Measurements from ENCODE around the gene MUC22. TPM values are rescaled to one million over a fixed set of nuclear protein-coding genes. Genes with fewer than 3 reads are reported as not detected.
A peak's percentile ranks its signal among the peaks of the same experiment; 100 is the strongest.
"Not testable (repeated sequence)": the region's sequence is repeated elsewhere in the genome, so short reads cannot be mapped to it uniquely, and the experiment has no call there.

The MUC22 gene
- total and polyA plus RNA-seq, 5 donors from 2014 or later: not detected

GRCh38 chr6:30998785-30999184, 11.5 kb upstream of the MUC22 start:
- Mint-ChIP-seq H3K27ac (no peak overlapping the region), H3K4me1 (peaks cover 0 to 6% (median 3%) of the 10 kb centered on the region in 4 donors), H3K27me3 (peaks cover 6% of the 10 kb centered on the region), H3K9me3 (peaks cover 0 to 4% (median 0%) of the 10 kb centered on the region in 7 donors), H3K4me3 (no peak overlapping the region), H3K36me3 (no peaks in the 10 kb centered on the region)
- no peak overlapping the region for H3K4me3 ChIP-seq (ENCODE audit: low read depth, low read length)
- no peaks in the 10 kb centered on the region for H3K27me3 ChIP-seq (ENCODE audit: control insufficient read depth, insufficient read depth, low read length)
- no peaks in the 10 kb centered on the region for H3K4me1 ChIP-seq (ENCODE audit: control insufficient read depth, insufficient read depth, low read length, poor library complexity, severe bottlenecking)
- H3K27ac ChIP-seq (ENCODE audit: insufficient read depth, low read length, poor library complexity, severe bottlenecking): no peak overlapping the region
- no peak for ATAC-seq (ENCODE audit: low read depth in 2 of 2)
- H3K9me3 ChIP-seq (ENCODE audit: control insufficient read depth in 2 of 2, low read length in 2 of 2): no peaks in the 10 kb centered on the region
- DNase-seq: no peak
- no peaks in the 10 kb centered on the region for H3K36me3 ChIP-seq (ENCODE audit: control insufficient read depth, insufficient read depth, low read length)

DNA sequence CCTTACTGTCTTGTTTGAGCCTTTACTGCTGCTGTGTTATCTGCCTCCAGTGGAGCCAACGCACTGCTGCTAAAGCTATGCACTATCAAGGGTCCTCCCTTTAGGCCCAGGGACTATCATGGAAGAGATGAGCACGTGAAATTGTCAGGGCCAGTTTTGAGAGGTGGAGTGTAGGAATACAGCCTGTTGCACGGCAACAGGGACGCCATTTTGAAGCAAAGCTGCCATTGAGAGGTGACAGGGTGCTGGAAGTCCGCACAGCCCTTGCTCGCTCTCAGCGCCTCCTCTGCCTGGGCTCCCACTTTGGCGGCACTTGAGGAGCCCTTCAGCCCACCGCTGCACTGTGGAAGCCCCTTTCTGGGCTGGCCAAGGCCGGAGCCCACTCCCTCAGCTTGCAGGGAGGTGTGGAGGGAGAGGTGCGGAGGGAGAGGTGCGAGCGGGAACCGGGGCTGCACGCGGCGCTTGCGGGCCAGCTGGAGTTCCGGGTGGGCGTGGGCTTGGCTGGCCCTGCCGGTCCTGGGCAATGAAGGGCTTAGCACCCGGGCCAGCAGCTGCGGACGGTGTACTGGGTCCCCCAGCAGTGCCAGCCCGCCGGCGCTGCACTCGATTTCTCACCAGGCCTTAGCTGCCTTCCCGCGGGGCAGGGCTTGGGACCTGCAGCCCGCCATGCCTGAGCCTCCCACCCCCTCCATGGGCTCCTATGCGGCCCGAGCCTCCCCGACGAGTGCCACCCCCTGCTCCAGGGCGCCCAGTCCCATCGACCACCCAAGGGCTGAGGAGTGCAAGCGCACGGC, 10.0 kb upstream of the MUC22 start:
- not testable (repeated sequence) for H3K4me3 ChIP-seq (ENCODE audit: low read depth, low read length)

DNA sequence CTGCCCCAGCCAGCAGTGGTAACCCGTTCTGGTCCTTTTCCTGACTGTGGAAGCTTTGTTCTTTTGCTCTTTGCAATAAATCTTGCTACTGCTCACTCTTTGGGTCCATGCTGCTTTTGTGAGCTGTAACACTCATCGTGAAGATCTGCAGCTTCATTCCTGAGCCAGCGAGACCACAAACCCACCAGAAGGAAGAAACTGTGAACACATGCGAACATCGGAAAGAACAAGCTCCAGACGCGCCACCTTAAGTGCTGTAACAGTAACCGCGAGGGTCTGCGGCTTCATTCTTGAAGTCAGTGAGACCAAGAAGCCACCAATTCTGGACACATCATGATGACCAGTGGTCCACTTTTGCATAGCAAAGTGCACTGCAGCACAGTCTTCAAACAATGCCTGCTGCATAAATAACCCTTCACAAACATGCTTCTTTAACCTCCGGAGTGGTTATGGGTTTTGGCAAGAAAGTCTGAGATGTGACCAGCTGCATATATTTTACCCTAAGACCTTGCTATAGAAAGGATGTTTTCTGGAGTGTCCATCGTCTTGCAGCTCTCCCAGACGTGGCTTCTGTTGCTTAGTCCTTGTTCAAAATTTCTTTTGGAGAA, 8.9 kb upstream of the MUC22 start:
- no peak for ATAC-seq (ENCODE audit: low read depth in 2 of 2)
- peaks cover 3% of the 10 kb centered on the region for H3K27me3 ChIP-seq (ENCODE audit: control insufficient read depth, insufficient read depth, low read length)
- Mint-ChIP-seq H3K27ac (peak overlapping the region in 1 of 3 donors; percentile 66), H3K9me3 (no peaks in the 10 kb centered on the region), H3K36me3 (no peaks in the 10 kb centered on the region), H3K27me3 (peaks cover 12% of the 10 kb centered on the region), H3K4me3 (no peak overlapping the region), H3K4me1 (peaks cover 0 to 6% (median 3%) of the 10 kb centered on the region in 4 donors)
- H3K36me3 ChIP-seq (ENCODE audit: control insufficient read depth, insufficient read depth, low read length): no peaks in the 10 kb centered on the region
- H3K27ac ChIP-seq (ENCODE audit: insufficient read depth, low read length, poor library complexity, severe bottlenecking): no peak overlapping the region
- no peaks in the 10 kb centered on the region for H3K9me3 ChIP-seq (ENCODE audit: control insufficient read depth in 2 of 2, low read length in 2 of 2)
- no peak for DNase-seq
- no peaks in the 10 kb centered on the region for H3K4me1 ChIP-seq (ENCODE audit: control insufficient read depth, insufficient read depth, low read length, poor library complexity, severe bottlenecking)
- H3K4me3 ChIP-seq (ENCODE audit: low read depth, low read length): no peak overlapping the region

More for the DNA sequence above, 10.0 kb upstream of the MUC22 start:
- H3K27ac Mint-ChIP-seq; H3K4me1 Mint-ChIP-seq; H3K36me3 ChIP-seq (ENCODE audit: control insufficient read depth, insufficient read depth, low read length); H3K9me3 Mint-ChIP-seq; H3K36me3 Mint-ChIP-seq; ATAC-seq (ENCODE audit: low read depth in 2 of 2); H3K9me3 ChIP-seq (ENCODE audit: control insufficient read depth in 2 of 2, low read length in 2 of 2); DNase-seq; H3K27ac ChIP-seq (ENCODE audit: insufficient read depth, low read length, poor library complexity, severe bottlenecking); H3K27me3 ChIP-seq (ENCODE audit: control insufficient read depth, insufficient read depth, low read length); H3K4me1 ChIP-seq (ENCODE audit: control insufficient read depth, insufficient read depth, low read length, poor library complexity, severe bottlenecking); H3K4me3 Mint-ChIP-seq: not testable (repeated sequence)
- peaks cover 11% of the 10 kb centered on the region for H3K27me3 Mint-ChIP-seq

DNA sequence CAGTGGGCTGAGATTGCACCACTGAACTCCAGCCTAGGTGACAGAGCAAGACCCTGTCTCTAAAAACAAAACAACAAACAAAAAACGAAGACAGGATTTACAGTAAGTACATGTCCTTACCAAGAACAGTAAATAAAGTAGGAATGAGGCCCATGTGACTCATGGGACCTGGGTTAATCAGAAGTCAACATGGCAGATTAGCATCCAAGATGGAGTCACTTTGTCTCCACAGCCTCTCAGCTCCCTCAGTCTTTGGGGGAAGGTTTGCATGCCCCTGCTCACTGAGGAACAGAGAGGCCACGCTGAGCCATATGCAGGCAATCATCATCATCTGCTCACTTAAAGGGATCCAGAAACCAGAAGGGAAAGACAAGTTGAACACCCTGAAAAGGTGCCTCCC, 7.8 kb upstream of the MUC22 start:
- no peak for DNase-seq
- Histone ChIP-seq H3K36me3 (ENCODE audit: control insufficient read depth, insufficient read depth, low read length) (no peaks in the 10 kb centered on the region), H3K4me3 (ENCODE audit: low read depth, low read length) (no peak overlapping the region), H3K27me3 (ENCODE audit: control insufficient read depth, insufficient read depth, low read length) (peaks cover 6% of the 10 kb centered on the region), H3K9me3 (ENCODE audit: control insufficient read depth in 2 of 2, low read length in 2 of 2) (no peaks in the 10 kb centered on the region), H3K27ac (ENCODE audit: insufficient read depth, low read length, poor library complexity, severe bottlenecking) (no peak overlapping the region), H3K4me1 (ENCODE audit: control insufficient read depth, insufficient read depth, low read length, poor library complexity, severe bottlenecking) (no peaks in the 10 kb centered on the region)
- no peak for ATAC-seq (ENCODE audit: low read depth in 2 of 2)
- no peaks in the 10 kb centered on the region for H3K36me3 Mint-ChIP-seq
- peaks cover 16% of the 10 kb centered on the region for H3K27me3 Mint-ChIP-seq
- H3K4me3 Mint-ChIP-seq: no peak overlapping the region
- H3K27ac Mint-ChIP-seq: peak overlapping the region in 1 of 3 donors; percentile 34
- no peaks in the 10 kb centered on the region for H3K9me3 Mint-ChIP-seq
- H3K4me1 Mint-ChIP-seq: peaks cover 0 to 6% (median 3%) of the 10 kb centered on the region in 4 donors

- Mint-ChIP-seq H3K9me3 (no peaks in the 10 kb centered on the region), H3K27ac (no peak overlapping the region), H3K27me3 (peaks cover 32% of the 10 kb centered on the region), H3K4me1 (peaks cover 0 to 6% (median 3%) of the 10 kb centered on the region in 4 donors), H3K4me3 (no peak overlapping the region), H3K36me3 (no peaks in the 10 kb centered on the region)
- H3K9me3 ChIP-seq (ENCODE audit: control insufficient read depth in 2 of 2, low read length in 2 of 2): no peaks in the 10 kb centered on the region
- ATAC-seq (ENCODE audit: low read depth in 2 of 2) (no peak), DNase-seq (no peak)
- H3K4me3 ChIP-seq (ENCODE audit: low read depth, low read length): no peak overlapping the region
- H3K27ac ChIP-seq (ENCODE audit: insufficient read depth, low read length, poor library complexity, severe bottlenecking): no peak overlapping the region
- peaks cover 8% of the 10 kb centered on the region for H3K27me3 ChIP-seq (ENCODE audit: control insufficient read depth, insufficient read depth, low read length)
- no peaks in the 10 kb centered on the region for H3K4me1 ChIP-seq (ENCODE audit: control insufficient read depth, insufficient read depth, low read length, poor library complexity, severe bottlenecking)
- no peaks in the 10 kb centered on the region for H3K36me3 ChIP-seq (ENCODE audit: control insufficient read depth, insufficient read depth, low read length)
Observed at GRCh38 chr6:31004794-31005193, 5.5 kb upstream of the MUC22 start.

GRCh38 chr6:31005249-31006020, 4.8 kb upstream of the MUC22 start:
- no peaks in the 10 kb centered on the region for H3K4me1 ChIP-seq (ENCODE audit: control insufficient read depth, insufficient read depth, low read length, poor library complexity, severe bottlenecking)
- peaks cover 8% of the 10 kb centered on the region for H3K27me3 ChIP-seq (ENCODE audit: control insufficient read depth, insufficient read depth, low read length)
- H3K9me3 Mint-ChIP-seq: no peaks in the 10 kb centered on the region
- H3K4me3 Mint-ChIP-seq: no peak overlapping the region
- no peak overlapping the region for H3K27ac ChIP-seq (ENCODE audit: insufficient read depth, low read length, poor library complexity, severe bottlenecking)
- H3K4me1 Mint-ChIP-seq: peaks cover 0 to 6% (median 3%) of the 10 kb centered on the region in 4 donors
- DNase-seq: no peak
- H3K27ac Mint-ChIP-seq: no peak overlapping the region
- no peaks in the 10 kb centered on the region for H3K9me3 ChIP-seq (ENCODE audit: control insufficient read depth in 2 of 2, low read length in 2 of 2)
- no peak overlapping the region for H3K4me3 ChIP-seq (ENCODE audit: low read depth, low read length)
- no peaks in the 10 kb centered on the region for H3K36me3 ChIP-seq (ENCODE audit: control insufficient read depth, insufficient read depth, low read length)
- no peaks in the 10 kb centered on the region for H3K36me3 Mint-ChIP-seq
- peaks cover 35% of the 10 kb centered on the region for H3K27me3 Mint-ChIP-seq
- ATAC-seq (ENCODE audit: low read depth in 2 of 2): no peak

DNA sequence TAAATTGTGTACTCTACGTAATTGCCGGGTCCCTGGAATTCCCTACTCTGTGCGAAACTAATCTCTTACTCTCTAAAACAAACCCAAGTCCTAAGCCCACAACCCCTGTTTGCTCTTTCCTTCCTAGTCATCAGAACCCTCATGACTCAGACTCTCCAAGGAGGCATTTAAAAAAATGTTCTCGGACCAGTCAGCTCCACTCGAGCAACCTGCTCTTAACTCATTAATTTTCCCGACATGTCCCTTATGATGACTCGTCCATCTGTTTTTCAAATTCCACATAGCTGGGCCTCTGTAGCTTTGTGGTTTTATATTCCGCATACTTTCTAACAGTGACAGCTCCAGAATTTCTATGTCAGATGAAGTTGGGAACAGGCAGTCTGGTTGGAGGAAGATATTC, 2.6 kb upstream of the MUC22 start:
- Mint-ChIP-seq H3K9me3 (no peaks in the 10 kb centered on the region), H3K4me1 (no peaks in the 10 kb centered on the region), H3K27me3 (peaks cover 48% of the 10 kb centered on the region), H3K27ac (peak overlapping the region in 1 of 3 donors; percentile 72), H3K4me3 (no peak overlapping the region), H3K36me3 (no peaks in the 10 kb centered on the region)
- Histone ChIP-seq H3K36me3 (ENCODE audit: control insufficient read depth, insufficient read depth, low read length) (no peaks in the 10 kb centered on the region), H3K27ac (ENCODE audit: insufficient read depth, low read length, poor library complexity, severe bottlenecking) (no peak overlapping the region), H3K4me1 (ENCODE audit: control insufficient read depth, insufficient read depth, low read length, poor library complexity, severe bottlenecking) (no peaks in the 10 kb centered on the region), H3K27me3 (ENCODE audit: control insufficient read depth, insufficient read depth, low read length) (peaks cover 8% of the 10 kb centered on the region), H3K9me3 (ENCODE audit: control insufficient read depth in 2 of 2, low read length in 2 of 2) (no peaks in the 10 kb centered on the region), H3K4me3 (ENCODE audit: low read depth, low read length) (no peak overlapping the region)
- DNase-seq: no peak
- ATAC-seq (ENCODE audit: low read depth in 2 of 2): no peak
